Liver (tissue), 9 donors: ENCODE results near the gene FGF3. TPM values are rescaled to one million over a fixed set of nuclear protein-coding genes. Genes with fewer than 3 reads are reported as not detected.

Experiments
- DNase-seq: peaks from one replicate; pipeline ENCODE4 v3.0.0-alpha.2; 2017; ENCODE audit warnings: low spot score
- H3K27ac ChIP-seq, 2 donors: one replicate each; pipeline ENCODE4 v1.7.0; 2013; ENCODE audit warnings: inconsistent platforms in 2 of 2, low read length in 2 of 2, control low read depth in 1 of 2, low read depth in 1 of 2, mild to moderate bottlenecking in 1 of 2
- H3K27me3 ChIP-seq, 4 donors: one replicate each; pipeline versions ENCODE4 v1.6.1 to v1.7.0; 2013; ENCODE audit warnings: low read length in 3 of 4, inconsistent platforms in 1 of 4, mild to moderate bottlenecking in 1 of 4, moderate library complexity in 1 of 4; ENCODE audit not compliant: control insufficient read depth in 4 of 4, insufficient read depth in 4 of 4
- H3K36me3 ChIP-seq, 4 donors: one replicate each; pipeline versions ENCODE4 v1.6.1 to v1.7.0; 2013; ENCODE audit warnings: low read length in 3 of 4, mild to moderate bottlenecking in 3 of 4, low read depth in 1 of 4, moderate library complexity in 1 of 4; ENCODE audit not compliant: control insufficient read depth in 4 of 4, insufficient read depth in 3 of 4
- H3K4me1 ChIP-seq, 4 donors: one replicate each; pipeline versions ENCODE4 v1.6.1 to v1.7.0; 2013; ENCODE audit warnings: low read length in 3 of 4, mild to moderate bottlenecking in 3 of 4, moderate library complexity in 1 of 4; ENCODE audit not compliant: control insufficient read depth in 4 of 4, insufficient read depth in 4 of 4
- H3K4me3 ChIP-seq, 3 donors: one replicate each; pipeline versions ENCODE4 v1.6.1 to v1.7.0; 2013; ENCODE audit warnings: low read length in 3 of 3, control low read depth in 1 of 3, low read depth in 1 of 3, mild to moderate bottlenecking in 1 of 3
- H3K9ac ChIP-seq, 2 donors: one replicate each; pipeline ENCODE4 v1.7.0; 2013; ENCODE audit warnings: low read length in 2 of 2, mild to moderate bottlenecking in 2 of 2, moderate library complexity in 2 of 2, control low read depth in 1 of 2, low read depth in 1 of 2
- H3K9me3 ChIP-seq, 4 donors: one replicate each; pipeline versions ENCODE4 v1.6.1 to v1.7.0; 2013; ENCODE audit warnings: low read length in 3 of 4; ENCODE audit not compliant: control insufficient read depth in 4 of 4
- FOXA1 ChIP-seq: IDR thresholded peaks from 2 replicates; pipeline ENCODE4 v1.6.1; 2016; ENCODE audit warnings: antibody characterized with exemption
- FOXA2 ChIP-seq: IDR thresholded peaks from 2 replicates; pipeline ENCODE4 v1.6.1; 2016; ENCODE audit warnings: antibody characterized with exemption
- HNF4G ChIP-seq: IDR thresholded peaks from 2 replicates; pipeline ENCODE4 v1.6.1; 2016; ENCODE audit warnings: antibody characterized with exemption
- JUND ChIP-seq, 2 donors: IDR thresholded peaks; 2 replicates each; pipeline ENCODE4 v1.6.1; 2016; ENCODE audit warnings: antibody characterized with exemption in 2 of 2
- NR2F2 ChIP-seq: IDR thresholded peaks from 2 replicates; pipeline ENCODE4 v1.6.1; 2016; ENCODE audit warnings: antibody characterized with exemption
- REST ChIP-seq: IDR thresholded peaks from 2 replicates; pipeline ENCODE4 v1.6.1; 2016; ENCODE audit warnings: antibody characterized with exemption, mild to moderate bottlenecking
- RXRA ChIP-seq, 2 donors: IDR thresholded peaks; 2 replicates each; pipeline ENCODE4 v1.6.1; 2017 to 2018; ENCODE audit warnings: antibody characterized with exemption in 2 of 2, mild to moderate bottlenecking in 1 of 2
- SP1 ChIP-seq: IDR thresholded peaks from 2 replicates; pipeline ENCODE4 v1.6.1; 2018; ENCODE audit warnings: antibody characterized with exemption, mild to moderate bottlenecking
- TAF1 ChIP-seq: conservative IDR thresholded peaks from 2 replicates; pipeline ENCODE4 v1.6.1; 2016; ENCODE audit warnings: antibody characterized with exemption, mild to moderate bottlenecking
- ZBTB33 ChIP-seq: IDR thresholded peaks from 2 replicates; pipeline ENCODE4 v1.6.1; 2016; ENCODE audit warnings: antibody characterized with exemption
- WGBS: extraction: QIAGEN DNeasy Blood & Tissue Kit; methylation state at CpG from one replicate; pipeline ENCODE4 v1.1.7; 2013; 5-methylcytosine and 5-hydroxymethylcytosine counted together
- polyA plus RNA-seq, 2 donors: library from polyadenylated mRNA; stranded (reverse) in 1 of 2; unstranded in 1 of 2; fragments of 200-250 nt in 1 of 2; fragments of >200 nt in 1 of 2; fragmentation: Nextera tagmentation in 1 of 2; extraction: Ambion mirVana in 1 of 2; gene quantifications; one replicate each; pipeline versions ENCODE4 v1.2.1 to v1.2.3, GENCODE V29; 2013 to 2015
- total RNA-seq, 2 donors: library from RNA; depleted of rRNA; stranded (reverse); fragments of >200 nt; gene quantifications; one replicate each; pipeline ENCODE4 v1.2.3, GENCODE V29; 2014
- TF ChIP-seq, protein P1 (sequence below): IDR thresholded peaks from 2 replicates; pipeline ENCODE4 v1.6.1; 2016; ENCODE audit warnings: antibody characterized with exemption
- TF ChIP-seq, protein P2 (sequence below): IDR thresholded peaks from 2 replicates; pipeline ENCODE4 v1.6.1; 2016; ENCODE audit warnings: antibody characterized with exemption
- donor health status: healthy.
- donor health status: healthy.
- donor health status: healthy.
- donor health status: healthy.
- donor health status: healthy.

FGF3 gene
- total and polyA plus RNA-seq, 4 donors = not detected

DNA sequence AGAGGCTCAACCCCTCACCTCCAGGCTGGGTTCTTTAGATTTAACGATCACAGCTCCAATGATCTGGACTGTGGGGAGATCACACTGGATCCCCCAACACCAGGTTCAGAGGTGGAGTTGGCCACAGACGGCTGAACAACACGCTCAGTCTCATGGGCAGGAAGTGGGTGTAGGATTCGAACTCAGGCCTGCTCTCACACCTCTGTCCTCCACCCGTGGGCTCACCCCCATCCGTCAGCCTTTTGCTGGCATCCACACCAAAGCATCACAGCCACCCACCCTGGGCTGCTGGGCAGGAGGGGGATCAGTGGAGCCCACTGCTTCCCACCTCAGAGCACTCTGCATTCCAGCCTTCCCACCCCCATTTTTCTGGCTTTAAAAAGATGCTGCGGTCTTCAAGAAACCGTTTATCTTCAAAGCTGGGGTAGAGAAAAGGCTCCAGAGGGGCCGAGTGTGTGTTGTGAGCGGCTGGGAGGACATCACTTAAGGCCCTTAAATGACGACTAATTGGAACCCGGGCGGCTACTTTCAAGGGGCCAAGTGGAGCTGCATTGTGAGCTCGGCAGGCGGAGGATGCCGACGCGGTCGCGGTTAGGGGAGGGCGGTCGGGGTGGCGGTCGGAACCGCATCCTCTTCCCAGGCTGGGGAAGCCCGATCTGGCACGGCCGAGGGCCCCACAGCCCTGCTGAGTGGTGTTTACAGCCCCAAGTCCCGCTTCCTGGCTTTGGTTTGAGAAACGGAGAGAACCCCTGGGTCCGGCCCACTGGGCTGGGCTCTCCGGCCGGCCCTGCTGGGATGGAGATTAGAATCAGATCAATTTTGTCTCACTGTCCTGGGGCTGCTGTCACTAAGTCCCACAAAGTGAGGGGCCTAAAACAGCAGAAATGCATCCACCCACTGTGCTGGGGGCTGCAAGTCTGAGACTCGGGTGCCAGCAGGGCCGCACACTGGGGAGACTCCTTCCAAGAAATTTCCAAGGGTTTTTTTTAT, 15.9 kb upstream of the FGF3 start:
- no peak overlapping the region for H3K27ac ChIP-seq
- 69% methylated on average over 35 of the region's 35 CpGs for WGBS
- H3K4me3 ChIP-seq = no peak overlapping the region
- no peak overlapping the region for H3K9ac ChIP-seq
- H3K36me3 ChIP-seq = no peaks in the 10 kb centered on the region
- no peaks in the 10 kb centered on the region for H3K9me3 ChIP-seq
- DNase-seq = no peak
- TF ChIP-seq ZBTB33 (no peak), JUND (IDR thresholded peaks at IDR 0.05) (no peak), HNF4G (no peak), FOXA1 (no peak)
- TF ChIP-seq, protein P1, sequence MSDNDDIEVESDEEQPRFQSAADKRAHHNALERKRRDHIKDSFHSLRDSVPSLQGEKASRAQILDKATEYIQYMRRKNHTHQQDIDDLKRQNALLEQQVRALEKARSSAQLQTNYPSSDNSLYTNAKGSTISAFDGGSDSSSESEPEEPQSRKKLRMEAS = no peak
- H3K27me3 ChIP-seq = no peaks in the 10 kb centered on the region
- no peaks in the 10 kb centered on the region for H3K4me1 ChIP-seq

GRCh38 chr11:69834251-69834650, 15.0 kb upstream of the FGF3 start:
- DNase-seq = peak; percentile 17
- 86% methylated on average over 12 of the region's 12 CpGs for WGBS
- Histone ChIP-seq H3K36me3 (no peaks in the 10 kb centered on the region), H3K27ac (no peak overlapping the region), H3K27me3 (no peaks in the 10 kb centered on the region), H3K9me3 (no peaks in the 10 kb centered on the region), H3K9ac (no peak overlapping the region), H3K4me1 (peaks cover 0 to under 1% (median 0%) of the 10 kb centered on the region in 4 donors), H3K4me3 (no peak overlapping the region)
- TF ChIP-seq REST (no peak), ZBTB33 (no peak), SP1 (no peak), FOXA1 (no peak), RXRA (IDR thresholded peaks at IDR 0.05) (no peak), NR2F2 (no peak), TAF1 (no peak), FOXA2 (no peak)
- TF ChIP-seq, protein P2, sequence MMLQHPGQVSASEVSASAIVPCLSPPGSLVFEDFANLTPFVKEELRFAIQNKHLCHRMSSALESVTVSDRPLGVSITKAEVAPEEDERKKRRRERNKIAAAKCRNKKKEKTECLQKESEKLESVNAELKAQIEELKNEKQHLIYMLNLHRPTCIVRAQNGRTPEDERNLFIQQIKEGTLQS = no peak
- TF ChIP-seq, protein P1 = no peak
